IMR-90 (cell line): ENCODE results near the gene ETV3L. TPM values are rescaled to one million over a fixed set of nuclear protein-coding genes. Genes with fewer than 3 reads are reported as not detected.

Experiments used
- ATAC-seq: fragments of 200-7000 bp; cut with Tn5 transposase; 2 replicates; pipeline ENCODE4 v1.9.1; 2020; ENCODE audit warnings: low read depth, mild to moderate bottlenecking, moderate library complexity
- BruUV-seq: library from RNA; stranded (reverse); fragments of 400-500 nt; replicated peaks from 2 replicates; lab custom pipeline; 2021; lab: Mats Ljungman, UMichigan
- CTCF ChIA-PET: fragments of 300-600 bp; formaldehyde crosslinking; extraction: SDS; loops from one replicate; lab custom pipeline; 2021; ENCODE audit warnings: antibody characterized with exemption; lab: Yijun Ruan, JAX
- POLR2A ChIA-PET: fragments of 300-600 bp; sonication (Branson Sonifier 250); formaldehyde crosslinking; loops from one replicate; lab custom pipeline; 2022; ENCODE audit warnings: antibody characterized with exemption; ENCODE audit not compliant: unreplicated experiment; lab: Charles Lee
- DNase-seq: peaks from one replicate; pipeline ENCODE4 v3.0.0; 2013
- H2AFZ ChIP-seq: replicated peaks from 2 replicates; pipeline ENCODE3; 2013; ENCODE audit warnings: low read length, mild to moderate bottlenecking; ENCODE audit not compliant: poor library complexity
- H2AK5ac ChIP-seq: 2 replicates; pipeline ENCODE4 v1.6.1; 2013; ENCODE audit warnings: low read depth, low read length, inconsistent platforms
- H2AK9ac ChIP-seq: replicated peaks from 2 replicates; pipeline ENCODE3; 2013; ENCODE audit warnings: mild to moderate bottlenecking, low read depth, low read length, moderate library complexity; ENCODE audit not compliant: poor library complexity
- H2BK120ac ChIP-seq: 2 replicates; pipeline ENCODE4 v1.6.1; 2013; ENCODE audit warnings: low read depth, low read length, inconsistent platforms
- H2BK15ac ChIP-seq: 3 replicates; pipeline ENCODE4 v1.6.1; 2013; ENCODE audit warnings: low read depth, low read length, inconsistent platforms
- H2BK20ac ChIP-seq: 2 replicates; pipeline ENCODE4 v1.6.1; 2013; ENCODE audit warnings: low read depth, mild to moderate bottlenecking, inconsistent platforms, low read length, moderate library complexity
- H2BK5ac ChIP-seq: 2 replicates; pipeline ENCODE4 v1.6.1; 2013; ENCODE audit warnings: mild to moderate bottlenecking, low read depth, low read length, inconsistent platforms; ENCODE audit not compliant: poor library complexity, severe bottlenecking
- H3K14ac ChIP-seq: replicated peaks from 2 replicates; pipeline ENCODE4 v1.6.1; 2013; ENCODE audit warnings: low read depth, low read length, inconsistent platforms
- H3K18ac ChIP-seq: 2 replicates; pipeline ENCODE4 v1.6.1; 2013; ENCODE audit warnings: low read depth, low read length, control low read depth
- H3K23ac ChIP-seq: 2 replicates; pipeline ENCODE4 v1.6.1; 2013; ENCODE audit warnings: low read depth, low read length, inconsistent platforms
- H3K27ac ChIP-seq: 2 replicates; pipeline ENCODE4 v1.5.1; 2013; ENCODE audit warnings: mild to moderate bottlenecking, control low read depth, low read length; ENCODE audit not compliant: insufficient read depth
- H3K27me3 ChIP-seq: 2 replicates; pipeline ENCODE4 v1.6.1; 2013; ENCODE audit warnings: low read length; ENCODE audit not compliant: control insufficient read depth, insufficient read depth
- H3K36me3 ChIP-seq: 2 replicates; pipeline ENCODE4 v1.6.1; 2013; ENCODE audit warnings: low read length, mixed read lengths; ENCODE audit not compliant: control insufficient read depth, insufficient read depth
- H3K4ac ChIP-seq: 2 replicates; pipeline ENCODE4 v1.6.1; 2013; ENCODE audit warnings: low read depth, low read length, inconsistent platforms
- H3K4me1 ChIP-seq: 2 replicates; pipeline ENCODE4 v1.6.1; 2013; ENCODE audit warnings: low read length, mixed read lengths; ENCODE audit not compliant: control insufficient read depth, insufficient read depth
- H3K4me2 ChIP-seq: 2 replicates; pipeline ENCODE4 v1.6.1; 2013; ENCODE audit warnings: low read depth, mild to moderate bottlenecking, control low read depth, low read length, moderate library complexity
- H3K4me3 ChIP-seq: 2 replicates; pipeline ENCODE4 v1.5.1; 2013; ENCODE audit warnings: low read depth, mild to moderate bottlenecking, control low read depth, low read length, moderate library complexity; ENCODE audit not compliant: insufficient read depth
- H3K56ac ChIP-seq: 2 replicates; pipeline ENCODE4 v1.6.1; 2013; ENCODE audit warnings: low read length, inconsistent platforms; ENCODE audit not compliant: insufficient read depth; ENCODE audit errors: extremely low read depth
- H3K79me1 ChIP-seq, 2 experiments: 2 replicates each; pipeline ENCODE4 v1.6.1; 2013; ENCODE audit warnings: low read length in 2 of 2, inconsistent platforms in 1 of 2, low read depth in 1 of 2
- H3K9ac ChIP-seq: 2 replicates; pipeline ENCODE4 v1.6.1; 2013; ENCODE audit warnings: low read depth, low read length, control low read depth
- H3K9me1 ChIP-seq: 2 replicates; pipeline ENCODE4 v1.6.1; 2013; ENCODE audit warnings: low read length, inconsistent platforms; ENCODE audit not compliant: insufficient read depth
- H3K9me3 ChIP-seq: 2 replicates; pipeline ENCODE4 v1.6.1; 2013; ENCODE audit warnings: low read length; ENCODE audit not compliant: control insufficient read depth, insufficient read depth
- H4K20me1 ChIP-seq: 2 replicates; pipeline ENCODE4 v1.6.1; 2013; ENCODE audit warnings: low read length, inconsistent platforms; ENCODE audit not compliant: insufficient read depth
- H4K5ac ChIP-seq: 2 replicates; pipeline ENCODE4 v1.6.1; 2013; ENCODE audit warnings: mild to moderate bottlenecking, low read depth, low read length, control low read depth
- H4K8ac ChIP-seq, 2 experiments: 2 replicates each; pipeline ENCODE4 v1.6.1; 2013; ENCODE audit warnings: low read depth in 2 of 2, low read length in 2 of 2, control low read depth in 1 of 2, inconsistent platforms in 1 of 2
- H4K91ac ChIP-seq: 2 replicates; pipeline ENCODE4 v1.6.1; 2013; ENCODE audit warnings: low read depth, low read length, inconsistent platforms; ENCODE audit not compliant: insufficient read depth
- BHLHE40 ChIP-seq: fragments of 150-350 bp; IDR thresholded peaks from 2 replicates; pipeline ENCODE4 v1.6.1; 2016; ENCODE audit warnings: mild to moderate bottlenecking, low read depth, low read length
- CEBPB ChIP-seq: IDR thresholded peaks from 2 replicates; pipeline ENCODE4 v1.6.1; 2012; ENCODE audit warnings: low read depth, low read length, improper control_type of control experiment
- CHD1 ChIP-seq: IDR thresholded peaks from 2 replicates; pipeline ENCODE4 v1.6.1; 2012; ENCODE audit warnings: low read depth, low read length, improper control_type of control experiment
- FOS ChIP-seq: fragments of 150-350 bp; IDR thresholded peaks from 2 replicates; pipeline ENCODE4 v1.6.1; 2016; ENCODE audit warnings: low read depth, low read length
- MAFK ChIP-seq: IDR thresholded peaks from 2 replicates; pipeline ENCODE4 v1.6.1; 2012; ENCODE audit warnings: low read depth, low read length, improper control_type of control experiment
- MAZ ChIP-seq: IDR thresholded peaks from 2 replicates; pipeline ENCODE4 v1.6.1; 2012; ENCODE audit warnings: low read depth, mild to moderate bottlenecking, low read length, improper control_type of control experiment, moderate library complexity, borderline replicate concordance
- MXI1 ChIP-seq: IDR thresholded peaks from 2 replicates; pipeline ENCODE4 v1.6.1; 2012; ENCODE audit warnings: low read depth, mild to moderate bottlenecking, low read length, moderate library complexity, borderline replicate concordance
- POLR2A ChIP-seq: IDR thresholded peaks from 2 replicates; pipeline ENCODE4 v1.6.1; 2012; ENCODE audit warnings: mild to moderate bottlenecking, low read depth, low read length
- RAD21 ChIP-seq: IDR thresholded peaks from 2 replicates; pipeline ENCODE4 v1.6.1; 2012; ENCODE audit warnings: low read length, improper control_type of control experiment
- RCOR1 ChIP-seq: IDR thresholded peaks from 2 replicates; pipeline ENCODE4 v1.6.1; 2012; ENCODE audit warnings: mild to moderate bottlenecking, low read length, improper control_type of control experiment; ENCODE audit not compliant: insufficient replicate concordance
- RFX5 ChIP-seq: IDR thresholded peaks from 2 replicates; pipeline ENCODE4 v1.8.0; 2012; ENCODE audit warnings: low read depth, mild to moderate bottlenecking, low read length, moderate library complexity
- WGBS, 2 experiments: methylation state at CpG; one replicate each; pipeline versions ENCODE4 v1.1.5 to v1.1.7; 2013; ENCODE audit warnings: missing lambda C conversion rate in 2 of 2; ENCODE audit not compliant: insufficient read length in 1 of 2; ENCODE audit errors: extremely low coverage in 2 of 2; 5-methylcytosine and 5-hydroxymethylcytosine counted together
- dilution Hi-C: fragments of 300-500 bp; cut with HindIII; formaldehyde crosslinking; loops from one replicate; pipeline ENCODE4 v1.14.3; 2018; ENCODE audit warnings: low sequenced_read_pairs; ENCODE audit not compliant: unreplicated experiment
- in situ Hi-C: fragments of 300-500 bp; cut with MboI; formaldehyde crosslinking; loops from 3 replicates; pipeline ENCODE4 v1.14.3; 2019; ENCODE audit warnings: low sequenced_read_pairs, inconsistent platforms, mixed read lengths
- intact Hi-C: fragments of 100-400 bp; cut with micrococcal nuclease; formaldehyde crosslinking; loops from 2 replicates; pipeline ENCODE4 v1.10.0; 2022
- polyA plus RNA-seq, 3 experiments: library from polyadenylated mRNA; depleted of rRNA; stranded (reverse); fragments of >200 nt; gene quantifications; 2 replicates each; pipeline ENCODE4 v1.2.3, GENCODE V29; 2012; ENCODE audit warnings: low replicate concordance in 1 of 3
- total RNA-seq: library from RNA; depleted of rRNA; stranded (reverse); fragments of >200 nt; gene quantifications from 2 replicates; pipeline ENCODE4 v1.2.3, GENCODE V29; 2012
- TF ChIP-seq, protein P1 (sequence below): conservative IDR thresholded peaks from 2 replicates; pipeline ENCODE4 v1.5.1; 2012; ENCODE audit warnings: mild to moderate bottlenecking, low read depth, low read length, improper control_type of control experiment
- TF ChIP-seq, protein P2 (sequence below): fragments of 150-350 bp; IDR thresholded peaks from 2 replicates; pipeline ENCODE4 v1.6.1; 2016; ENCODE audit warnings: low read depth, mild to moderate bottlenecking, low read length, moderate library complexity, borderline replicate concordance

Gene ETV3L
- total and polyA plus RNA-seq, 2 of the 4 experiments (the other 2 are of a cell fraction), result not detected

DNA sequence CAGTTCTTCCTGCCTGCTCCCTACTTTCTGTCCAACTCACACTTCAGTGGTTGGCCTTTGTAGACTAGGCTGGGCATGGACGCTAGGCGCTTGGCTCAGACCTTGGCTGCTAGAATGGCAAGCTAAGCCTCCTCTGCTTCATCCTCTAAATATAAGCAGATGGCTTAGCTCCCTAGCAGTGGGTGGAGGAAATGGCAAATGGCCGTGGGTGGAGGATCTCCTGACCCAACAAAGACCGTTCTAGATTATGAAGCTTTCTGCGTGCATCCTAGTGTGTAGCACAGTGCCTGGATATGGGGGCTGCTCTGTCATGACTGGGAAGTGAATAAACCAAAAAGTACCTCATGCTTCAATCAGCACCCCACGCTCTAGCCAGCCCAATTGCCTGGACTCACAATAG is 10.4 kb upstream of the ETV3L start:
- no peak overlapping the region for H3K23ac ChIP-seq
- TF ChIP-seq CHD1, result no peak
- no peak for TF ChIP-seq FOS
- TF ChIP-seq, protein P1, sequence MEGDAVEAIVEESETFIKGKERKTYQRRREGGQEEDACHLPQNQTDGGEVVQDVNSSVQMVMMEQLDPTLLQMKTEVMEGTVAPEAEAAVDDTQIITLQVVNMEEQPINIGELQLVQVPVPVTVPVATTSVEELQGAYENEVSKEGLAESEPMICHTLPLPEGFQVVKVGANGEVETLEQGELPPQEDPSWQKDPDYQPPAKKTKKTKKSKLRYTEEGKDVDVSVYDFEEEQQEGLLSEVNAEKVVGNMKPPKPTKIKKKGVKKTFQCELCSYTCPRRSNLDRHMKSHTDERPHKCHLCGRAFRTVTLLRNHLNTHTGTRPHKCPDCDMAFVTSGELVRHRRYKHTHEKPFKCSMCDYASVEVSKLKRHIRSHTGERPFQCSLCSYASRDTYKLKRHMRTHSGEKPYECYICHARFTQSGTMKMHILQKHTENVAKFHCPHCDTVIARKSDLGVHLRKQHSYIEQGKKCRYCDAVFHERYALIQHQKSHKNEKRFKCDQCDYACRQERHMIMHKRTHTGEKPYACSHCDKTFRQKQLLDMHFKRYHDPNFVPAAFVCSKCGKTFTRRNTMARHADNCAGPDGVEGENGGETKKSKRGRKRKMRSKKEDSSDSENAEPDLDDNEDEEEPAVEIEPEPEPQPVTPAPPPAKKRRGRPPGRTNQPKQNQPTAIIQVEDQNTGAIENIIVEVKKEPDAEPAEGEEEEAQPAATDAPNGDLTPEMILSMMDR, result no peak
- TF ChIP-seq MAZ, result no peak
- no peak for TF ChIP-seq MXI1
- no peak for TF ChIP-seq RCOR1
- TF ChIP-seq RAD21, result no peak
- no peak for TF ChIP-seq BHLHE40
- no peak for TF ChIP-seq RFX5
- no peak for TF ChIP-seq CEBPB
- TF ChIP-seq, protein P2, sequence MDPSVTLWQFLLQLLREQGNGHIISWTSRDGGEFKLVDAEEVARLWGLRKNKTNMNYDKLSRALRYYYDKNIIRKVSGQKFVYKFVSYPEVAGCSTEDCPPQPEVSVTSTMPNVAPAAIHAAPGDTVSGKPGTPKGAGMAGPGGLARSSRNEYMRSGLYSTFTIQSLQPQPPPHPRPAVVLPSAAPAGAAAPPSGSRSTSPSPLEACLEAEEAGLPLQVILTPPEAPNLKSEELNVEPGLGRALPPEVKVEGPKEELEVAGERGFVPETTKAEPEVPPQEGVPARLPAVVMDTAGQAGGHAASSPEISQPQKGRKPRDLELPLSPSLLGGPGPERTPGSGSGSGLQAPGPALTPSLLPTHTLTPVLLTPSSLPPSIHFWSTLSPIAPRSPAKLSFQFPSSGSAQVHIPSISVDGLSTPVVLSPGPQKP, result no peak
- no peak for TF ChIP-seq POLR2A
- TF ChIP-seq MAFK, result no peak
- ATAC-seq (no peak), DNase-seq (no peak)
- H2AFZ ChIP-seq, result peak overlapping the region; percentile 27
- H3K56ac ChIP-seq, result no peak overlapping the region
- no peak overlapping the region for H3K18ac ChIP-seq
- no CpG with 5 or more reads among the region's 6 CpGs for WGBS, 2 experiments
- H3K27ac ChIP-seq, result no peak overlapping the region
- in situ Hi-C loops, result no loop called here
- H3K36me3 ChIP-seq, result no peaks in the 10 kb centered on the region
- no peak overlapping the region for H3K4me2 ChIP-seq
- H4K91ac ChIP-seq, result no peak overlapping the region
- H4K8ac ChIP-seq, result no peak overlapping the region
- H3K4me3 ChIP-seq, result no peak overlapping the region
- H2AK5ac ChIP-seq, result no peak overlapping the region
- no peak overlapping the region for H2BK120ac ChIP-seq
- H4K20me1 ChIP-seq, result no peaks in the 10 kb centered on the region
- ChIA-PET CTCF (no interaction called here), POLR2A (no interaction called here)
- H2BK20ac ChIP-seq, result no peak overlapping the region
- no peak overlapping the region for H2BK15ac ChIP-seq
- no peak overlapping the region for H3K4ac ChIP-seq
- dilution Hi-C loops, result no loop called here
- no peak overlapping the region for H3K9ac ChIP-seq
- BruUV-seq, result no TSS peak
- peaks cover 22% of the 10 kb centered on the region for H3K9me1 ChIP-seq
- H3K14ac ChIP-seq, result no peak overlapping the region
- H2BK5ac ChIP-seq, result no peak overlapping the region
- intact Hi-C loops, result no loop called here
- H3K79me1 ChIP-seq, result no peaks in the 10 kb centered on the region
- H4K5ac ChIP-seq, result no peak overlapping the region
- peaks cover 13% of the 10 kb centered on the region for H3K27me3 ChIP-seq
- no peak overlapping the region for H2AK9ac ChIP-seq
- H3K9me3 ChIP-seq, result no peaks in the 10 kb centered on the region
- peaks cover 10% of the 10 kb centered on the region for H3K4me1 ChIP-seq
